Mesodermal cell (in vitro differentiated cells): Measurements from ENCODE around the gene ITIH2.

Experiments used
- H3K27ac ChIP-seq: 2 replicates; pipeline ENCODE4 v1.7.0; 2013; ENCODE audit warnings: mild to moderate bottlenecking, low read depth, low read length, moderate library complexity; ENCODE audit not compliant: severe bottlenecking
- H3K36me3 ChIP-seq: 2 replicates; pipeline ENCODE4 v1.7.1; 2013; ENCODE audit warnings: mild to moderate bottlenecking, low read length, moderate library complexity; ENCODE audit not compliant: control insufficient read depth, insufficient read depth
- H3K4me1 ChIP-seq: one replicate; pipeline ENCODE4 v1.7.1; 2013; ENCODE audit warnings: mild to moderate bottlenecking, low read length; ENCODE audit not compliant: insufficient read depth, control insufficient read depth, poor library complexity, severe bottlenecking
- H3K4me3 ChIP-seq: 2 replicates; pipeline ENCODE4 v1.7.0; 2013; ENCODE audit warnings: low read length, control low read depth, mild to moderate bottlenecking; ENCODE audit not compliant: insufficient read depth, poor library complexity, severe bottlenecking; ENCODE audit errors: extremely low read depth
- H3K9me3 ChIP-seq: 2 replicates; pipeline ENCODE4 v1.7.1; 2013; ENCODE audit warnings: mild to moderate bottlenecking, low read length, moderate library complexity; ENCODE audit not compliant: control insufficient read depth
- WGBS, 2 experiments: methylation state at CpG; one replicate each; pipeline ENCODE4 v1.1.5; 2013; ENCODE audit warnings: missing lambda C conversion rate in 2 of 2; ENCODE audit not compliant: insufficient coverage in 2 of 2; 5-methylcytosine and 5-hydroxymethylcytosine counted together

Gene ITIH2

GRCh38 chr10:7697426-7697825 is 5.7 kb upstream of the ITIH2 start:
- no peaks in the 10 kb centered on the region for H3K36me3 ChIP-seq
- H3K9me3 ChIP-seq: peaks cover 8% of the 10 kb centered on the region
- no peak overlapping the region for H3K4me3 ChIP-seq
- H3K27ac ChIP-seq: no peak overlapping the region
- WGBS, 2 experiments: 79 to 86% methylated on average over 8 of the region's 8 CpGs
- no peaks in the 10 kb centered on the region for H3K4me1 ChIP-seq

- WGBS, 2 experiments: 86 to 100% methylated on average over 1 of the region's 2 CpGs
- no peaks in the 10 kb centered on the region for H3K4me1 ChIP-seq
- H3K9me3 ChIP-seq: no peaks in the 10 kb centered on the region
- H3K36me3 ChIP-seq: no peaks in the 10 kb centered on the region
- H3K27ac ChIP-seq: no peak overlapping the region
- no peak overlapping the region for H3K4me3 ChIP-seq
Measured at GRCh38 chr10:7700577-7701125, 2.5 kb upstream of the ITIH2 start.

GRCh38 chr10:7701158-7701742 is 1.9 kb upstream of the ITIH2 start:
- Histone ChIP-seq H3K9me3 (no peaks in the 10 kb centered on the region), H3K27ac (no peak overlapping the region), H3K4me3 (no peak overlapping the region), H3K4me1 (no peaks in the 10 kb centered on the region), H3K36me3 (no peaks in the 10 kb centered on the region)
- 85 to 88% methylated on average over 4 of the region's 8 CpGs for whole genome bisulfite sequencing, 2 experiments

- no peaks in the 10 kb centered on the region for H3K36me3 ChIP-seq
- H3K4me3 ChIP-seq: no peak overlapping the region
- H3K27ac ChIP-seq: no peak overlapping the region
- no peaks in the 10 kb centered on the region for H3K9me3 ChIP-seq
- H3K4me1 ChIP-seq: no peaks in the 10 kb centered on the region
- 83% methylated on average over 2 to 3 of the region's 4 CpGs for WGBS, 2 experiments
Measured at GRCh38 chr10:7702288-7702812, 766 bp upstream of the ITIH2 start.

- H3K4me1 ChIP-seq: no peaks in the 10 kb centered on the region
- no peak overlapping the region for H3K4me3 ChIP-seq
- no peaks in the 10 kb centered on the region for H3K36me3 ChIP-seq
- no peak overlapping the region for H3K27ac ChIP-seq
- no peaks in the 10 kb centered on the region for H3K9me3 ChIP-seq
- WGBS, 2 experiments: 100% methylated on average over 3 of the region's 8 CpGs; no CpG with 5 or more reads in 1 of the 2 experiments
Measured at GRCh38 chr10:7704071-7705016, 1.2 kb downstream of the ITIH2 start.

GRCh38 chr10:7705341-7705740 is 2.2 kb downstream of the ITIH2 start:
- Histone ChIP-seq H3K4me1 (no peaks in the 10 kb centered on the region), H3K27ac (no peak overlapping the region), H3K36me3 (no peaks in the 10 kb centered on the region), H3K9me3 (no peaks in the 10 kb centered on the region), H3K4me3 (no peak overlapping the region)
- WGBS, 2 experiments: 44 to 92% methylated on average over 1 to 2 of the region's 3 CpGs

GRCh38 chr10:7706534-7707073 is 3.5 kb downstream of the ITIH2 start:
- WGBS, 2 experiments: 80 to 82% methylated on average over 1 to 2 of the region's 4 CpGs

GRCh38 chr10:7707102-7707501 is 4.0 kb downstream of the ITIH2 start:
- Histone ChIP-seq H3K4me3 (no peak overlapping the region), H3K27ac (no peak overlapping the region), H3K36me3 (no peaks in the 10 kb centered on the region), H3K9me3 (no peaks in the 10 kb centered on the region), H3K4me1 (no peaks in the 10 kb centered on the region)
- WGBS, 2 experiments: 76 to 90% methylated on average over 2 of the region's 4 CpGs

More at GRCh38 chr10:7706534-7707073, 3.5 kb downstream of the ITIH2 start:
- H3K27ac ChIP-seq: no peak overlapping the region
- H3K4me3 ChIP-seq: no peak overlapping the region
- no peaks in the 10 kb centered on the region for H3K36me3 ChIP-seq
- no peaks in the 10 kb centered on the region for H3K4me1 ChIP-seq
- H3K9me3 ChIP-seq: no peaks in the 10 kb centered on the region

GRCh38 chr10:7707858-7708622 is 4.9 kb downstream of the ITIH2 start:
- Histone ChIP-seq H3K4me1 (no peaks in the 10 kb centered on the region), H3K4me3 (no peak overlapping the region), H3K36me3 (no peaks in the 10 kb centered on the region), H3K27ac (no peak overlapping the region), H3K9me3 (no peaks in the 10 kb centered on the region)
- 79 to 90% methylated on average over 3 to 4 of the region's 5 CpGs for WGBS, 2 experiments

GRCh38 chr10:7708832-7709231 is 5.7 kb downstream of the ITIH2 start:
- WGBS, 2 experiments: 85 to 100% methylated on average over 2 of the region's 4 CpGs

More at GRCh38 chr10:7708832-7709231, 5.7 kb downstream of the ITIH2 start:
- Histone ChIP-seq H3K36me3 (no peaks in the 10 kb centered on the region), H3K9me3 (no peaks in the 10 kb centered on the region), H3K4me3 (no peak overlapping the region), H3K4me1 (no peaks in the 10 kb centered on the region), H3K27ac (no peak overlapping the region)
